ENCODE results near the gene C17orf75.

GRCh38 chr17:32385121-32385520 is 43.1 kb upstream of the C17orf75 start:
- TF ChIP-seq CTCF (IDR thresholded peaks at IDR 0.05), result no peak
- no peak for TF ChIP-seq EP300 (IDR thresholded peaks at IDR 0.05)
- no peak for TF ChIP-seq POLR2A (IDR thresholded peaks at IDR 0.05; ENCODE audit: low read depth)
- no peak for TF ChIP-seq POLR2AphosphoS5 (IDR thresholded peaks at IDR 0.05)
